Thoracic aorta (tissue), 2 donors: ENCODE results near the gene KCNH8. TPM values are rescaled to one million over a fixed set of nuclear protein-coding genes. Genes with fewer than 3 reads are reported as not detected.

Experiments used
- ATAC-seq: fragments of 150-250 bp; one replicate; pipeline ENCODE4 v1.8.0; 2017; ENCODE audit warnings: low read depth; ENCODE audit not compliant: insufficient number of reproducible peaks, low FRiP score
- DNase-seq: peaks from one replicate; pipeline ENCODE4 v3.0.0-alpha.2; 2020; ENCODE audit warnings: low spot score
- H3K27ac ChIP-seq, 2 donors: fragments of 200-600 bp; sonication (generic); 1 replicate in 1 of 2; 2 replicates in 1 of 2; pipeline ENCODE4 v1.5.1; 2016; ENCODE audit warnings: mild to moderate bottlenecking in 2 of 2, moderate library complexity in 2 of 2
- H3K27me3 ChIP-seq: fragments of 200-600 bp; sonication (generic); replicated peaks from 2 replicates; pipeline ENCODE4 v1.6.0; 2016; ENCODE audit warnings: mild to moderate bottlenecking; ENCODE audit not compliant: insufficient read depth
- H3K36me3 ChIP-seq: fragments of 200-600 bp; sonication (generic); one replicate; pipeline ENCODE4 v1.5.1; 2016
- H3K4me1 ChIP-seq, 2 donors: fragments of 200-600 bp; sonication (generic); 1 replicate in 1 of 2; 2 replicates in 1 of 2; pipeline versions ENCODE4 v1.5.1 to v1.6.0; 2016; ENCODE audit warnings: low read depth in 2 of 2, mild to moderate bottlenecking in 1 of 2; ENCODE audit not compliant: control insufficient read depth in 1 of 2
- H3K4me3 ChIP-seq: fragments of 200-600 bp; sonication (generic); 2 replicates; pipeline ENCODE4 v1.5.1; 2016; ENCODE audit warnings: mild to moderate bottlenecking
- H3K9me3 ChIP-seq: fragments of 200-600 bp; sonication (generic); 2 replicates; pipeline ENCODE4 v1.5.1; 2016
- CTCF ChIP-seq: fragments of 200-600 bp; sonication (generic); IDR thresholded peaks from one replicate; pipeline ENCODE4 v1.5.1; 2019; ENCODE audit warnings: antibody characterized with exemption
- total RNA-seq, 2 donors: library from RNA; depleted of rRNA; stranded (reverse); fragments of >200 nt; gene quantifications; one replicate each; pipeline versions ENCODE4 v1.1.0 to v1.2.3, GENCODE V29; 2016

Gene KCNH8
- total RNA-seq, 2 donors from 2014 or later, result 0.07 TPM; not detected in 1

- Histone ChIP-seq H3K36me3 (no peaks in the 10 kb centered on the region), H3K9me3 (no peaks in the 10 kb centered on the region), H3K27me3 (no peaks in the 10 kb centered on the region), H3K4me3 (no peak overlapping the region), H3K27ac (no peak overlapping the region), H3K4me1 (no peaks in the 10 kb centered on the region)
- ATAC-seq (no peak), DNase-seq (no peak)
- no peak for TF ChIP-seq CTCF
These were observed 108.0 kb downstream of the KCNH8 start for GRCh38 chr3:19256313-19256712.

GRCh38 chr3:19263606-19264005, 115.3 kb downstream of the KCNH8 start:
- Histone ChIP-seq H3K9me3 (no peaks in the 10 kb centered on the region), H3K27ac (no peak overlapping the region), H3K4me3 (no peak overlapping the region), H3K4me1 (no peaks in the 10 kb centered on the region), H3K27me3 (no peaks in the 10 kb centered on the region), H3K36me3 (no peaks in the 10 kb centered on the region)
- TF ChIP-seq CTCF, result no peak
- DNase-seq (no peak), ATAC-seq (no peak)

GRCh38 chr3:19264424-19264823, 116.1 kb downstream of the KCNH8 start:
- no peaks in the 10 kb centered on the region for H3K9me3 ChIP-seq

GRCh38 chr3:19267040-19267439, 118.7 kb downstream of the KCNH8 start:
- no peaks in the 10 kb centered on the region for H3K36me3 ChIP-seq
- no peaks in the 10 kb centered on the region for H3K9me3 ChIP-seq
- H3K27ac ChIP-seq, result no peak overlapping the region
- H3K4me3 ChIP-seq, result no peak overlapping the region
- DNase-seq, result no peak
- H3K27me3 ChIP-seq, result no peaks in the 10 kb centered on the region
- no peak for ATAC-seq
- TF ChIP-seq CTCF, result no peak
- H3K4me1 ChIP-seq, result no peaks in the 10 kb centered on the region

More at GRCh38 chr3:19264424-19264823, 116.1 kb downstream of the KCNH8 start:
- Histone ChIP-seq H3K4me3 (no peak overlapping the region), H3K27ac (no peak overlapping the region), H3K4me1 (no peaks in the 10 kb centered on the region), H3K27me3 (no peaks in the 10 kb centered on the region), H3K36me3 (no peaks in the 10 kb centered on the region)
- DNase-seq (no peak), ATAC-seq (no peak)
- TF ChIP-seq CTCF, result no peak

GRCh38 chr3:19270481-19270880, 122.2 kb downstream of the KCNH8 start:
- DNase-seq, result no peak

More at GRCh38 chr3:19270481-19270880, 122.2 kb downstream of the KCNH8 start:
- Histone ChIP-seq H3K27me3 (no peaks in the 10 kb centered on the region), H3K27ac (no peak overlapping the region), H3K4me3 (no peak overlapping the region), H3K36me3 (no peaks in the 10 kb centered on the region), H3K9me3 (no peaks in the 10 kb centered on the region), H3K4me1 (no peaks in the 10 kb centered on the region)
- no peak for ATAC-seq
- TF ChIP-seq CTCF, result no peak
